Cardiac muscle cell (in vitro differentiated cells and primary cell): Measurements from ENCODE around the gene HTR7. TPM values are rescaled to one million over a fixed set of nuclear protein-coding genes. Genes with fewer than 3 reads are reported as not detected.
A peak's percentile ranks its signal among the peaks of the same experiment; 100 is the strongest.
"Not testable (repeated sequence)": the region's sequence is repeated elsewhere in the genome, so short reads cannot be mapped to it uniquely, and the experiment has no call there.

ENCODE experiments used
- DNase-seq, 2 donors: peaks; one replicate each; pipeline versions ENCODE4 v3.0.0 to v3.0.0-alpha.2; 2010 to 2017; ENCODE audit warnings: low read depth in 1 of 2, low spot score in 1 of 2
- H3K27ac ChIP-seq: fragments of 200-600 bp; sonication (generic); 2 replicates; pipeline ENCODE4 v1.5.1; 2016
- H3K27me3 ChIP-seq: fragments of 200-600 bp; sonication (generic); 2 replicates; pipeline ENCODE4 v1.6.0; 2016; ENCODE audit warnings: control low read depth
- H3K36me3 ChIP-seq: fragments of 200-600 bp; sonication (generic); 2 replicates; pipeline ENCODE4 v1.5.1; 2016; ENCODE audit warnings: control low read depth
- H3K4me1 ChIP-seq: fragments of 200-600 bp; sonication (generic); 2 replicates; pipeline ENCODE4 v1.8.1; 2017; ENCODE audit warnings: low read depth, mild to moderate bottlenecking, mixed run types
- H3K4me3 ChIP-seq: fragments of 200-600 bp; sonication (generic); 2 replicates; pipeline ENCODE4 v1.5.1; 2016; ENCODE audit warnings: mild to moderate bottlenecking
- H3K9me3 ChIP-seq: fragments of 200-600 bp; sonication (generic); 2 replicates; pipeline ENCODE4 v1.5.1; 2017; ENCODE audit warnings: low read depth, mild to moderate bottlenecking, control low read depth
- CTCF ChIP-seq: IDR thresholded peaks from 2 replicates; pipeline ENCODE4 v1.5.1; 2012; ENCODE audit warnings: low read depth, mild to moderate bottlenecking, low read length
- polyA plus RNA-seq: library from polyadenylated mRNA; unstranded; fragments of >200 nt; fragmentation: Nextera tagmentation; extraction: Ambion mirVana; gene quantifications from 2 replicates; pipeline ENCODE4 v1.2.1, GENCODE V29; 2016
- total RNA-seq: library from RNA; depleted of rRNA; stranded (reverse); fragments of >200 nt; gene quantifications from 2 replicates; pipeline ENCODE4 v1.2.3, GENCODE V29; 2016

Gene HTR7
- total and polyA plus RNA-seq, 2 experiments from 2014 or later: not detected

- DNase-seq: no peak
- no peak for TF ChIP-seq CTCF
Observed at GRCh38 chr10:90832111-90832510, 25.7 kb downstream of the HTR7 start.

GRCh38 chr10:90822508-90822907, 35.3 kb downstream of the HTR7 start:
- H3K36me3 ChIP-seq: no peaks in the 10 kb centered on the region
- no peaks in the 10 kb centered on the region for H3K4me1 ChIP-seq
- no peak for TF ChIP-seq CTCF
- H3K27me3 ChIP-seq: no peaks in the 10 kb centered on the region
- H3K4me3 ChIP-seq: no peak overlapping the region
- DNase-seq: no peak
- H3K9me3 ChIP-seq: no peaks in the 10 kb centered on the region
- no peak overlapping the region for H3K27ac ChIP-seq

More at GRCh38 chr10:90832111-90832510, 25.7 kb downstream of the HTR7 start:
- H3K9me3 ChIP-seq: no peaks in the 10 kb centered on the region
- no peaks in the 10 kb centered on the region for H3K27me3 ChIP-seq
- H3K27ac ChIP-seq: no peak overlapping the region
- no peaks in the 10 kb centered on the region for H3K4me1 ChIP-seq
- no peaks in the 10 kb centered on the region for H3K36me3 ChIP-seq
- H3K4me3 ChIP-seq: no peak overlapping the region

- not testable (repeated sequence) for H3K36me3 ChIP-seq, H3K4me1 ChIP-seq, H3K9me3 ChIP-seq, DNase-seq, H3K4me3 ChIP-seq, H3K27ac ChIP-seq, H3K27me3 ChIP-seq
Observed at GRCh38 chr10:90821864-90822263, 36.0 kb downstream of the HTR7 start.

- H3K27me3 ChIP-seq: no peaks in the 10 kb centered on the region
- no peaks in the 10 kb centered on the region for H3K36me3 ChIP-seq
- no peak for DNase-seq
- no peaks in the 10 kb centered on the region for H3K4me1 ChIP-seq
- no peak overlapping the region for H3K4me3 ChIP-seq
- no peak overlapping the region for H3K27ac ChIP-seq
- no peak for TF ChIP-seq CTCF
- H3K9me3 ChIP-seq: no peaks in the 10 kb centered on the region
Observed at GRCh38 chr10:90819911-90820310, 37.9 kb downstream of the HTR7 start.

- no peaks in the 10 kb centered on the region for H3K36me3 ChIP-seq
- no peak overlapping the region for H3K4me3 ChIP-seq
- no peaks in the 10 kb centered on the region for H3K9me3 ChIP-seq
- no peak overlapping the region for H3K27ac ChIP-seq
- no peaks in the 10 kb centered on the region for H3K27me3 ChIP-seq
- H3K4me1 ChIP-seq: no peaks in the 10 kb centered on the region
- no peak for TF ChIP-seq CTCF
- DNase-seq: no peak
Observed at GRCh38 chr10:90818736-90819135, 39.1 kb downstream of the HTR7 start.

GRCh38 chr10:90817128-90817889, 40.5 kb downstream of the HTR7 start:
- Histone ChIP-seq H3K4me1 (no peaks in the 10 kb centered on the region), H3K27me3 (no peaks in the 10 kb centered on the region), H3K4me3 (no peak overlapping the region), H3K27ac (no peak overlapping the region), H3K36me3 (no peaks in the 10 kb centered on the region), H3K9me3 (no peaks in the 10 kb centered on the region)
- no peak for TF ChIP-seq CTCF
- DNase-seq: peak in 1 of 2 donors; percentile 5
